Activated CD8-positive, alpha-beta memory T cell treated with anti-CD3 and anti-CD28 coated beads for 48 hours (primary cell): ENCODE data around the gene SYNE4.

Experiments
- DNase-seq, 3 experiments: peaks; one replicate each; pipeline ENCODE4 v3.0.0-alpha.2; 2020; ENCODE audit warnings: low read depth in 2 of 3, low spot score in 2 of 3

Gene SYNE4

DNA sequence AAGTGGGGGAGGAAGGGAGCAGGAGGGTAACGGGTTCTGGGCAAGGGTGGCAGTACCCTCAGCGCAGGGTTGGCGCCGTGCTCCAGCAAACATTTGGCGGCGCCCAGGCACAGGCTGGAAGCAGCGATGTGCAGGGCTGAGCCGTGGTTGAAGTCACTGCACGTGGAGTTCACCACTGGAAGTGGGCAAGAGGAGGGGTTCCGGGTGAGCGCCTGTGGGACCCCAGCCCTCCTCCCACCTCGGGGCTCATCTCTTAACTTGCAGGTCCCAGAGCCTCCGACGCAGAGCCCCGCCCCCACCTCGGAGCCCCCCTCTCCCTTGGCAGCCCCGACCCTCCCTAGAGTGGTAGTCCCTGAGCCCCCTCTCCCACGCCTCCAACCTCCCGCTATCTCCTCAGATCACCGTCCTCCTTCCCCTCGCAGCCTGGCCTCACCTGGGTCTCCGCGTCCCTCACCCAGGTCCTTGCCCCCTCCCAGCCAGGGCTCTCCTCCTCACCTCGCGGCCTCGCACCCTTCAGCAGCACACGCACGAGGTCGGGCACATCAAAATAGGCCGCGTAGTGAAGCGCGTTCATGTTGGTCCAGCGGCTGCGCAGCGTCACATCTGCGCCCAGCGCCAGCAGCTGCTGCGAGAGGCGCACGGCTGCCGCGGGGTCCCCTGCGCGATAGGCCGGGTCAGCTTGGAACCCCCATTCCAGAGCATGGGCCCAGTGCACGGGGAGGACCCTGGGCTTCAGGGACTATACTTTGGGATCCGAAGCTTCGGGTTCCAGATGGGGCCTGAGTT is 17.7 kb upstream of the SYNE4 start:
- no peak for DNase-seq

DNA sequence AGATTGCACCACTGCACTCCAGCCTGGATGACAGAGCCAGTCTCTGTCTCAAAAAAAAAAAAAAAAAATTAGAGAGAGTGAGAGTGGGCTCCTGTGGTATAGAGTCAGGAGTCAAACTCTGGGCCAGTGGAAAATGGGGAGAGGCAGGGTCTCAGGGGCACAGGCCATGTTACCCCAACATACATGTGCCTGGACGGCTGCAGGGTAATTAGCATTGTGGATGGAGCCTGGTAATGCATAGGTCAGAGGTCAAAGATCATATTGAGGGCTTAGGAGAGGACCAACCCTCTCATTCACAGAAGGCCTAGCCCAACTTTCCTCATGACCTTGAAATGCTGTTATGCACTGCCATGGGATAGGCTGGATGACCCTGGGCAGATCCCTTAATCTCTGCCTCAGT is 16.9 kb upstream of the SYNE4 start:
- DNase-seq = no peak

GRCh38 chr19:36023432-36023831 is 14.8 kb upstream of the SYNE4 start:
- DNase-seq = no peak

DNA sequence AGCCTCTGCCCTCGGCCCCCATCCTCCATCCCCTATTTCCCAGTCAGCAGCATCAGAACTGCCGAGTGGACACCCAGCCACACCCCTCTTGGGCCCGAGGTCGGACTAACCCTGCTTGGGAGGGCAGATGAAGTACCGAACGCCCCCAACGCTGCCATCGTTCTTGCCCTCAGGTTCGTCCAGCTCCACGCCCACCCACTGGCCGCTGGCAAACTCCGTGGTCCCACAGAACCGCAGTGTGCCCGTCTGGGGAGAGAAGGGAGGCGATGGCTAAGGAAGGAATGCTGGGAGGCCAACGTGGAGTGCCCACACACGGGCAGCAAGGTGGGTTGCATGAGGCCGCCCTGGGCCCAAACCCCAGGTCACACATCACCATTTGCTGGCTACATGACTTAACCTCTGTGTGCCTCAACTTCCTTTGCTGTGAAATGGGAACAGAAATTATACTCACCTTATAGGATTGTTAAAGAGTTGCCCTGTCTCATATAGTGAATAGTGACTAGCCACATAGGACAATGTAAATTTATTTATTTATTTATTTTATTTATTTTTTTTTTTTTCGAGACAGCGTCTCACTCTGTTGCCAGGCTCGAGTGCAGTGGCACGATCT is 10.6 kb upstream of the SYNE4 start:
- no peak for DNase-seq

- peak; percentile 97 to 98 (median 98) for DNase-seq
These were observed 5.7 kb upstream of the SYNE4 start, which contains the start of gene ALKBH6 for GRCh38 chr19:36014012-36014924. Gene ALKBH6, minus strand, starts transcription at chr19:36014213. Its CDS starts 816 bp downstream, at chr19:36013397.

DNA sequence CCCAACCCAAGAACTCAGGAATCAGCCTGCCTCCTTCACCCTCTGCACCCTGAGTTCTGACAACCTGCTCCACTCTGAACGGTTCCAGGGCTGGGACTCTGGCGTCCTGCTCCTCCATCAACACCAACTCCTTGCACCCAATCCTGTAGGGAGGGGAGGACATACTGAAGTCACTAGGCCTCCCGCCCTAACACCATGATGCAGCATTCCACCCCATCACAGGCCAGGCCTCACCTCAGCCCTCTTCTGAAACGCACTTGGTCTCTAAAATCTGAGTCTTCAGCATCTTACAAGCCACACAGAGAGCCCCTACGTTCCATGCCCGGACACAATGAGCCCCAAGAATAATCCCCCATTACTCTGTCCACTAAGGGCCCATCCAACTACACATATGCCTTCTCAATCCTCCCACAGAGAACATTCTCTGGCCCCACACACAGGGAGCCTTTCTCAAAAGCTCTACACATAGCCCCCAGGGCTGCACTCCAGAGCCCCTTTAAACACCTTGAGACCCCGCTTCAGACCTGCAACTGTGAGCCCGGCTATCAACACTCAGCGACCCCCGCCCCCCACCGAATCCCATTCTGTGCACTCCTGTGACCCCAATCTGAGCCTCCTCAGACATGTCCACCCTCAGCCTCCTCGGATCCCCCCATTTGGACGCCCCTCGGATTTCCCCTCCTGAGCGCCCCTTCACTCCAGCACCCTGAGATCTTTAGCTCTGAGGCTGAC is 4.8 kb upstream of the SYNE4 start:
- no peak for DNase-seq

DNA sequence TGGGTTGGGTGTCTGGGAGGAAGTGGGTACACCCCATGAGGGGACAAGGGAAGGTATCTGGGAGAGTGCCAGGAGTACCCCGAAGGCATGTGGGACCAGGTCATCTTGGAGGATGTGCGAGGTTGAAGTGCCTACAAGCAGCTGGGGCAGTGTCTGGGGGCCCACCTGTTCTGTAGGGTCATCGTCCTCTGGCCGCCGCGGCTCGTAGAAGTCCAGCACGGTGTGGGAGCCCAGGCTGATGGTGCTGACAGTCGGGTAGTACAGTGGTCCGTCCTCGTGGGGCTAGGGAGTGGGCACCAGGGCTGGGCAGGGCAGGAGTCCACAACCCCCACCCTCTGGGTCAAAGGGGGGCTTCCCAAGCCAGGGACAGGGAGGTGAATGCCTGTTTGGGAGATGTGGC is 1.8 kb upstream of the SYNE4 start:
- DNase-seq = no peak

DNA sequence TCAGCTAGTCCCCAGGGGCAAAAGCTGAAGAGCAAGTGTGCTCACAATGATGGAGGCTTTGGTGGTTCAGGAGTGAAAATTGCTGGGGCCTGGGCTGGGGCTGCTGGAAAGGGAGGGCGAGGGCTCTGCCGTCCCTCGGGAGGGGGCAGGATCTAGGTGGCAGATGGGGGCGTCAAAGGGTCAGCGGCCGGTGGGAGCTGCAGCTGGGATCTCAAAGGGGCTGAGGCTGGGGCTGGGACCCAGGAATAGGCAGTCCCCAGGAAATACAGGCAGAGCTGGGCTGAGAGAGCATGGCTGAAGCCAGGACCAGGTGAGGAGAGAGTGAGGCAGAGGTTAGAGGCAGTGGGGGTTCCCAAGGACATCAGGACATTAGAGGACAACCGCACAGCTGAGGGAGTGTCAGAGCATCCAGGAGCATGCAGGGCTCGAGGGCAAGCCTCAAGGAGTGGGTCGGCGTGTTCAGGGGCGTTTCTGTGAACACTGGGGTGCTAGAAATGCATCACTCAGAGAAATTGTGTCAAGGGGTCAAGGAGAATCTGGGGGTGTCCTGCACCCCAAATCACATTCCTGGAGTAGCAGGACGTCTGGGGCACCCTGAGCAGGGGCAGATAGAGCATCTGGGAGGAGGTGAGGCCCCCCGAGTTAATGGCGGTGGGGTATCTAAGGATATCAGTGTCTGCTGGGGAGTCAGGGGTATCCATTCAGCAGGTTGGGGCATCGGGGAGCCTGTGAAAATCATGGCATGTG is 1.2 kb upstream of the SYNE4 start:
- DNase-seq = no peak

GRCh38 chr19:36009220-36009619 is 607 bp upstream of the SYNE4 start:
- DNase-seq = no peak

GRCh38 chr19:36006955-36007354 is 1.7 kb downstream of the SYNE4 start:
- DNase-seq = no peak

- no peak for DNase-seq
These were observed 5.3 kb downstream of the SYNE4 start for GRCh38 chr19:36003284-36003683.

- DNase-seq = no peak
These were observed 7.0 kb downstream of the SYNE4 start for GRCh38 chr19:36001605-36002004.

DNA sequence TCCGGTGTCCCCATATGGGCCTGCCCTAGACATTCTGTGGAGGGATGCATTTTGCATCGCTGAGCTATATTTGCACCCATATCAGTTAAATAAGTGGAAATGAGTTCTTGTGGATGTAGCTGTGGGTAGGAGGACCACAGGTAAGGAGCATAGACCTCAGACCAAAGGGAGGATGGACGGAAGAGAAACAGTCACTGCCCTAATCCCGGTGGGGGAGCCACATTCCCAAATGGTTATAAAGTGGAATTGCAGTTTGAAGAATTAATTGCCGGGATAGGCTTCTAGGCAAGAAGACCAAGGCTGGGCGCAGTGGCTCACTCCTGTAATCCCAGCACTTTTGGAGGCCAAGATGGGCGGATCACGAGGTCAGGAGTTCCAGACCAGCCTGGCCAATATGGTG is 11.8 kb downstream of the SYNE4 start:
- DNase-seq = no peak

- DNase-seq = peak; percentile 83 to 92 (median 91)
These were observed 13.3 kb downstream of the SYNE4 start, which contains the start of gene SDHAF1 for GRCh38 chr19:35995048-35995993. Gene SDHAF1, plus strand, starts transcription at chr19:35995188. Its CDS starts 87 bp downstream, at chr19:35995275.

DNA sequence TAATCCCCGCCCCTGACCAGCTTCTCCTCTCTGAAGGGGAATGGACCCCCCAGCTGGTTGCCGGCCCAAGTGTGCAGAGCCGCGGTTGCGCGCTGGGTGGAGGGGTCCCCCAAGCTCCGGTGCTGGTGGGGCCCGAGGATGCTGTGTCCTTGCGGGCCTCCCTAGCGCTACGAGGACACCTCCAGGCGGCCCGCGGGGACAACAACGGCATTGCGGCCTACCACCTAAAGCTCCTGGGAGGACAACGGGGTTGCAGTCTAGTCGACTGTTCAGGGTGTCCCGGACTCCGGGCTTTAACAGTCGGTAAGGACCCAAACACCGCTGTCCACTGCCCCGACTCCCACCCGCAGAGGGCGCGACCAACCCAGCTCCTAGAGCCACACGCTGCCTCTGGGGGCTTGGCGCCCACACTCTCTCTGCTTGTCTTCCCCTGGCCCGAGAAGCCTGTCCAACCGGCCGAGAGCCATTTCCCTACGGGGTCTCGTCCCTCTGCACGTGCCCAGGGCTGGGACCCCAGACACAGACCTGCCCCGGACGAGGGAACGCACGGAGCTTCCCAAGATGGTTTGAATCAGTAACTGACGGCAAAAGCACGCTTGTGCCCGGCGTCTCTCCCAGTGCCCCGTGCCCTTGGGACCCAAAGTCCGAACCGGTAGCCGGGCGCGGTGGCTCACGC is 14.6 kb downstream of the SYNE4 start:
- no peak for DNase-seq

- no peak for DNase-seq
These were observed 15.5 kb downstream of the SYNE4 start for GRCh38 chr19:35992907-35993765.

DNA sequence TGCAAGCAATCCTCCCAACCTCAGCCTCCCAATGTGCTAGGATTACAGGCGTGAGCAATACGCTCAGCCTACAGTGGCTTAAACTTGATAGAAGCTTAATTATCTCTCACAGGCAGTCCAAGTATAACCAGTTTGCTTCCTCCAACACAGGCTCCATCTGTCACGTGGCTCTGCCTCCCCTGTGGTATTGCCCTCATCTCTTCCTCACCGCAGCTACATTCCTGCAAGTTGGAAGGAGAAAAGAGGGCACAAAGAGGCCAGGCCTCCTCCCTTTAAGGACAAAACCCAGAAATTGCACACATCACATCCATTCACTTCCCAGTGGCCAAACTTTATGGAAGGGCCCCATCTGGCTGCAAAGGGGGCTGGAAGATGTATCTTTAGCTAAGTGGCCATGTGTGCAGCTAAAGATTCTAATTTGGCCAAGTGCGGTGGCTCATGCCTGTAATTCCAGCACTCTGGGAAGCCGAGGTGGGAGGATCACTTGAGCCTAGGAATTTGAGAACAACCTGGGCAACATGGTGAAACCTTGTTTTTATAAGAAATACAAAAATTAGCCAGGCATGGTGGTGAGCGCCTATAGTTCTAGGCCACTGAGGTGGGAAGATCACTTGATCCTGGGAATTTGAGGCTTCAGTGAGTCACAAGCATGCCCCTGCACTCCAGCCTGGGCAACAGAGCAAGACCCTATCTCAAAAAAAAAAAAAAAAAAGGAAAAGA is 16.7 kb downstream of the SYNE4 start:
- no peak for DNase-seq
